HepG2 (cell line): ENCODE measurements around the gene SHE. TPM values are rescaled to one million over a fixed set of nuclear protein-coding genes. Genes with fewer than 3 reads are reported as not detected.
"Not testable (repeated sequence)": the region's sequence is repeated elsewhere in the genome, so short reads cannot be mapped to it uniquely, and the experiment has no call there.

Experiments used
- ATAC-seq: fragments of 200-7000 bp; cut with Tn5 transposase; 3 replicates; pipeline ENCODE4 v1.9.1; 2020; ENCODE audit warnings: mild to moderate bottlenecking, moderate library complexity
- BruUV-seq: library from RNA; stranded (reverse); fragments of 400-500 nt; replicated peaks from 2 replicates; lab custom pipeline; 2021; lab: Mats Ljungman, UMichigan
- CTCF ChIA-PET: fragments of 300-600 bp; formaldehyde crosslinking; extraction: SDS; loops from one replicate; lab custom pipeline; 2021; ENCODE audit warnings: low total read pairs, inconsistent platforms, low intra/inter-chr PET ratio; lab: Yijun Ruan, JAX
- POLR2A ChIA-PET: fragments of 350-600 bp; sonication (Branson Sonifier 250); formaldehyde crosslinking; loops from one replicate; lab custom pipeline; 2020; ENCODE audit warnings: antibody characterized with exemption, inconsistent platforms; lab: Yijun Ruan, JAX
- DNase-seq: peaks from one replicate; pipeline ENCODE4 v3.0.0-alpha.2; 2015; ENCODE audit warnings: low spot score
- FAIRE-seq: peaks from 3 replicates; lab custom pipeline; 2011; peaks lifted over from hg19 to GRCh38; lab: Jason Lieb, UNC
- H2AFZ ChIP-seq: one replicate; pipeline ENCODE4 v1.6.1; 2011; ENCODE audit warnings: low read length, inconsistent platforms
- H3K27ac ChIP-seq: fragments of 300-600 bp; 3 replicates; pipeline ENCODE4 v1.8.0; 2011; ENCODE audit warnings: mixed run types, mild to moderate bottlenecking, mixed read lengths, low read length, inconsistent platforms; ENCODE audit not compliant: insufficient read depth; ENCODE audit errors: extremely low read length
- H3K27me3 ChIP-seq, 2 experiments: fragments of 200-600 bp in 1 of 2; 2 replicates in 1 of 2; 3 replicates in 1 of 2; pipeline versions ENCODE4 v1.6.0 to v1.8.0; 2011; ENCODE audit warnings: low read length in 2 of 2, mild to moderate bottlenecking in 2 of 2, moderate library complexity in 2 of 2, inconsistent platforms in 1 of 2; ENCODE audit not compliant: insufficient read depth in 2 of 2, control insufficient read depth in 1 of 2
- H3K36me3 ChIP-seq, 2 experiments: fragments of 200-600 bp in 1 of 2; replicated peaks in 1 of 2; 2 replicates in 1 of 2; 3 replicates in 1 of 2; pipeline versions ENCODE4 v1.5.1 to v1.8.0; 2011; ENCODE audit warnings: low read length in 2 of 2, inconsistent platforms in 1 of 2; ENCODE audit not compliant: insufficient read depth in 2 of 2, control insufficient read depth in 1 of 2
- H3K4me1 ChIP-seq: 2 replicates; pipeline ENCODE4 v1.5.1; 2012; ENCODE audit warnings: low read length, inconsistent platforms; ENCODE audit not compliant: insufficient read depth
- H3K4me2 ChIP-seq: 2 replicates; pipeline ENCODE4 v1.6.0; 2011; ENCODE audit warnings: low read depth, low read length, inconsistent platforms
- H3K4me3 ChIP-seq, 3 experiments: fragments of 200-600 bp in 1 of 3; sonication (generic), shearing (Covaris generic) in 1 of 3; replicated peaks in 1 of 3; 2 replicates each; pipeline ENCODE4 v1.5.1; 2011 to 2016; ENCODE audit warnings: low read length in 3 of 3, inconsistent platforms in 2 of 3, low read depth in 2 of 3, mild to moderate bottlenecking in 2 of 3, control low read depth in 1 of 3, mixed read lengths in 1 of 3; ENCODE audit not compliant: insufficient read depth in 1 of 3
- H3K79me2 ChIP-seq: one replicate; pipeline ENCODE4 v1.6.1; 2011; ENCODE audit warnings: low read length, inconsistent platforms; ENCODE audit not compliant: insufficient read depth
- H3K9ac ChIP-seq: 2 replicates; pipeline ENCODE4 v1.6.0; 2011; ENCODE audit warnings: mild to moderate bottlenecking, low read depth, low read length, inconsistent platforms; ENCODE audit not compliant: insufficient read depth
- H3K9me3 ChIP-seq: 2 replicates; pipeline ENCODE4 v1.5.1; 2012; ENCODE audit warnings: mild to moderate bottlenecking, low read length
- H4K20me1 ChIP-seq: 2 replicates; pipeline ENCODE4 v1.6.0; 2011; ENCODE audit warnings: inconsistent platforms, mild to moderate bottlenecking, low read length, moderate library complexity; ENCODE audit not compliant: insufficient read depth
- FOXK1 ChIP-seq: sonication (generic); formaldehyde crosslinking; IDR thresholded peaks from 2 replicates; pipeline ENCODE4 v1.4.0; 2020; ENCODE audit warnings: low read depth, missing genetic modification reagents, borderline replicate concordance
- IKZF5 ChIP-seq: IDR thresholded peaks from 2 replicates; pipeline ENCODE4 v1.6.1; 2018; ENCODE audit warnings: missing genetic modification reagents, mild to moderate bottlenecking, missing compliant biosample characterization
- KDM2A ChIP-seq: sonication (generic); formaldehyde crosslinking; IDR thresholded peaks from 2 replicates; pipeline ENCODE4 v1.4.0; 2020; ENCODE audit warnings: low read depth, missing genetic modification reagents, borderline replicate concordance
- RAD21 ChIP-seq: fragments of 450-650 bp; formaldehyde crosslinking; IDR thresholded peaks from 2 replicates; pipeline ENCODE4 v1.5.0; 2020; ENCODE audit warnings: mild to moderate bottlenecking
- RBFOX2 ChIP-seq: fragments of 200-400 bp; formaldehyde crosslinking; IDR thresholded peaks from 2 replicates; pipeline ENCODE4 v1.6.1; 2017; ENCODE audit warnings: low read depth, mild to moderate bottlenecking, low read length
- SMC3 ChIP-seq: IDR thresholded peaks from 2 replicates; pipeline ENCODE4 v1.6.1; 2011; ENCODE audit warnings: low read length, improper control_type of control experiment
- STAG1 ChIP-seq: sonication (generic); formaldehyde crosslinking; IDR thresholded peaks from 2 replicates; pipeline ENCODE4 v1.4.0; 2020; ENCODE audit warnings: missing genetic modification reagents
- WGBS: methylation state at CpG from one replicate; pipeline ENCODE4 v1.1.6; 2017; ENCODE audit warnings: low lambda C conversion rate; 5-methylcytosine and 5-hydroxymethylcytosine counted together
- in situ Hi-C: cut with HindIII; loops from 2 replicates; pipeline ENCODE4 v1.10.0; 2017; ENCODE audit warnings: low pct_unique_long_range_greater_than_20kb; ENCODE audit not compliant: extremely low pct_ligation_motif_present
- intact Hi-C: fragments of 100-400 bp; cut with micrococcal nuclease; formaldehyde crosslinking; loops from one replicate; pipeline ENCODE4 v1.10.0; 2022; ENCODE audit not compliant: unreplicated experiment
- polyA plus RNA-seq, 8 experiments: library from polyadenylated mRNA; depleted of rRNA in 3 of 8; stranded (reverse) in 7 of 8; unstranded in 1 of 8; fragments of >200 nt; fragmentation: Illumina TruSeq in 4 of 8; extraction: Trizol in 4 of 8; gene quantifications; 2 replicates each; pipeline versions ENCODE4 v1.2.1 to v1.2.3, GENCODE V29; 2011 to 2016; ENCODE audit warnings: low read depth in 4 of 8, missing spikeins in 1 of 8, mixed read lengths in 1 of 8; ENCODE audit not compliant: insufficient read depth in 1 of 8
- total RNA-seq, 5 experiments: library from RNA; depleted of rRNA; stranded (reverse); fragments of >200 nt; fragmentation: Illumina TruSeq; extraction: Trizol; gene quantifications; 2 replicates each; pipeline ENCODE4 v1.2.3, GENCODE V29; 2016; ENCODE audit warnings: low read depth in 1 of 5
- TF ChIP-seq, protein P1 (sequence below): sonication (generic); formaldehyde crosslinking; IDR thresholded peaks from 2 replicates; pipeline ENCODE4 v1.5.0; 2020; ENCODE audit warnings: mild to moderate bottlenecking, missing genetic modification reagents, moderate library complexity

The SHE gene
- total and polyA plus RNA-seq, 2 of the 13 experiments (the other 11 are each of a cell fraction or from before 2014, with no cell fraction given): not detected

- TF ChIP-seq, protein P1, sequence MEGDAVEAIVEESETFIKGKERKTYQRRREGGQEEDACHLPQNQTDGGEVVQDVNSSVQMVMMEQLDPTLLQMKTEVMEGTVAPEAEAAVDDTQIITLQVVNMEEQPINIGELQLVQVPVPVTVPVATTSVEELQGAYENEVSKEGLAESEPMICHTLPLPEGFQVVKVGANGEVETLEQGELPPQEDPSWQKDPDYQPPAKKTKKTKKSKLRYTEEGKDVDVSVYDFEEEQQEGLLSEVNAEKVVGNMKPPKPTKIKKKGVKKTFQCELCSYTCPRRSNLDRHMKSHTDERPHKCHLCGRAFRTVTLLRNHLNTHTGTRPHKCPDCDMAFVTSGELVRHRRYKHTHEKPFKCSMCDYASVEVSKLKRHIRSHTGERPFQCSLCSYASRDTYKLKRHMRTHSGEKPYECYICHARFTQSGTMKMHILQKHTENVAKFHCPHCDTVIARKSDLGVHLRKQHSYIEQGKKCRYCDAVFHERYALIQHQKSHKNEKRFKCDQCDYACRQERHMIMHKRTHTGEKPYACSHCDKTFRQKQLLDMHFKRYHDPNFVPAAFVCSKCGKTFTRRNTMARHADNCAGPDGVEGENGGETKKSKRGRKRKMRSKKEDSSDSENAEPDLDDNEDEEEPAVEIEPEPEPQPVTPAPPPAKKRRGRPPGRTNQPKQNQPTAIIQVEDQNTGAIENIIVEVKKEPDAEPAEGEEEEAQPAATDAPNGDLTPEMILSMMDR (CRISPR knock-in tag): peak; percentile 81
- TF ChIP-seq FOXK1 (CRISPR knock-in tag) (0 out of 2 replicates have a peak, but pooled peaks have one; percentile 30), STAG1 (peak; percentile 74), RAD21 (CRISPR knock-in tag) (peak; percentile 49; the same call in 1 of the 2 replicates), KDM2A (CRISPR knock-in tag) (peak; percentile 29; the same call in 1 of the 2 replicates), SMC3 (peak; percentile 87), IKZF5 (no peak), RBFOX2 (no peak)
- Histone ChIP-seq H2AFZ (no peak overlapping the region), H3K9ac (no peak overlapping the region), H3K36me3 (no peaks in the 10 kb centered on the region), H3K27me3 (no peaks in the 10 kb centered on the region), H3K4me2 (no peak overlapping the region), H3K9me3 (no peaks in the 10 kb centered on the region), H3K4me1 (no peaks in the 10 kb centered on the region), H3K4me3 (no peak overlapping the region), H3K79me2 (no peaks in the 10 kb centered on the region), H3K27ac (no peak overlapping the region), H4K20me1 (no peaks in the 10 kb centered on the region)
- intact Hi-C loops: loop anchor here (1.0 kb wide), 2 partner anchors 12 to 344 kb away; no protein-coding TSS in a partner anchor
- BruUV-seq: no TSS peak
- peak; percentile 59 for DNase-seq
- CTCF ChIA-PET: interaction anchor here (1.8 kb wide), 1 partner anchor 12 kb away, joined by 22 read pairs; no protein-coding TSS in a partner anchor
- POLR2A ChIA-PET: no interaction called here
- ATAC-seq: peak; percentile 82
- peak; percentile 89 for FAIRE-seq
- 24% methylated on average over 10 of the region's 11 CpGs for WGBS
- in situ Hi-C loops: no loop called here
Observed at GRCh38 chr1:154533952-154534844, 32.0 kb upstream of the SHE start.

GRCh38 chr1:154531950-154532349, 29.7 kb upstream of the SHE start:
- H3K27ac ChIP-seq, ATAC-seq, H3K36me3 ChIP-seq, H3K27me3 ChIP-seq, H3K9ac ChIP-seq, CTCF ChIA-PET, BruUV-seq, H3K4me1 ChIP-seq, in situ Hi-C loops, FAIRE-seq, POLR2A ChIA-PET, intact Hi-C loops, H3K4me2 ChIP-seq, H2AFZ ChIP-seq, H3K4me3 ChIP-seq, H3K79me2 ChIP-seq, DNase-seq, H4K20me1 ChIP-seq, H3K9me3 ChIP-seq: not testable (repeated sequence)
- 73% methylated on average over 6 of the region's 13 CpGs for WGBS
